ENCODE data around the gene DYNLT2. TPM values are rescaled to one million over a fixed set of nuclear protein-coding genes. Genes with fewer than 3 reads are reported as not detected.

DYNLT2 gene
- total RNA-seq, 4 donors from 2014 or later: 0.94 to 3.1 (median 1.4) TPM

GRCh38 chr6:169714595-169714994, 36.8 kb downstream of the DYNLT2 start:
- H3K9me3 ChIP-seq: no peaks in the 10 kb centered on the region
- peaks cover 9 to 90% (median 33%) of the 10 kb centered on the region in 3 donors for H3K36me3 ChIP-seq
- intact Hi-C loops (cut with DNase I): no loop called here
- no peak overlapping the region for H3K4me3 ChIP-seq
- TF ChIP-seq POLR2A (IDR thresholded peaks at IDR 0.05) (no peak), CTCF (IDR thresholded peaks at IDR 0.05) (no peak)
- no peaks in the 10 kb centered on the region for H3K27me3 ChIP-seq
- WGBS, 2 donors: 90 to 93% methylated on average over 9 of the region's 9 CpGs
- H3K4me1 ChIP-seq: peaks cover 0 to 8% (median 0%) of the 10 kb centered on the region in 3 donors
- DNase-seq: no peak
- H3K27ac ChIP-seq: no peak overlapping the region

GRCh38 chr6:169714178-169714577, 37.2 kb downstream of the DYNLT2 start:
- DNase-seq: no peak
- intact Hi-C loops (cut with DNase I): no loop called here
- Histone ChIP-seq H3K4me1 (peaks cover 0 to 12% (median 0%) of the 10 kb centered on the region in 3 donors), H3K36me3 (peaks cover 9 to 94% (median 33%) of the 10 kb centered on the region in 3 donors), H3K27ac (no peak overlapping the region), H3K9me3 (no peaks in the 10 kb centered on the region), H3K4me3 (no peak overlapping the region), H3K27me3 (no peaks in the 10 kb centered on the region)
- WGBS, 2 donors: 92% methylated on average over 2 of the region's 2 CpGs
- TF ChIP-seq POLR2A (IDR thresholded peaks at IDR 0.05) (no peak), CTCF (IDR thresholded peaks at IDR 0.05) (no peak)

GRCh38 chr6:169710009-169710408, 41.4 kb downstream of the DYNLT2 start:
- TF ChIP-seq POLR2A (IDR thresholded peaks at IDR 0.05): no peak
- no peak for TF ChIP-seq CTCF (IDR thresholded peaks at IDR 0.05)

GRCh38 chr6:169709293-169709692, 42.1 kb downstream of the DYNLT2 start:
- Histone ChIP-seq H3K9me3 (no peaks in the 10 kb centered on the region), H3K4me3 (no peak overlapping the region), H3K27ac (peak overlapping the region in 2 of 4 donors; percentile 40 to 41), H3K27me3 (no peaks in the 10 kb centered on the region), H3K36me3 (peaks cover 0 to 90% (median 13%) of the 10 kb centered on the region in 3 donors), H3K4me1 (peaks cover 3 to 28% (median 12%) of the 10 kb centered on the region in 3 donors)
- no peak for DNase-seq
- intact Hi-C loops (cut with DNase I): no loop called here
- TF ChIP-seq POLR2A (IDR thresholded peaks at IDR 0.05) (no peak), CTCF (IDR thresholded peaks at IDR 0.05) (no peak)

More at GRCh38 chr6:169710009-169710408, 41.4 kb downstream of the DYNLT2 start:
- 60 to 62% methylated on average over 3 of the region's 3 CpGs for WGBS, 2 donors
- no peaks in the 10 kb centered on the region for H3K9me3 ChIP-seq
- no peaks in the 10 kb centered on the region for H3K27me3 ChIP-seq
- peaks cover 0 to 21% (median 5%) of the 10 kb centered on the region in 3 donors for H3K4me1 ChIP-seq
- DNase-seq: no peak
- peaks cover 4 to 94% (median 20%) of the 10 kb centered on the region in 3 donors for H3K36me3 ChIP-seq
- no peak overlapping the region for H3K4me3 ChIP-seq
- intact Hi-C loops (cut with DNase I): no loop called here
- H3K27ac ChIP-seq: peak overlapping the region in 3 of 4 donors; percentile 19 to 46 (median 40)

- TF ChIP-seq CTCF (IDR thresholded peaks at IDR 0.05): no peak
- TF ChIP-seq POLR2A (IDR thresholded peaks at IDR 0.05): no peak
- Histone ChIP-seq H3K4me1 (peaks cover 13 to 43% (median 27%) of the 10 kb centered on the region in 3 donors), H3K36me3 (peaks cover 0 to 81% (median 5%) of the 10 kb centered on the region in 3 donors), H3K9me3 (no peaks in the 10 kb centered on the region), H3K27ac (no peak overlapping the region), H3K4me3 (no peak overlapping the region), H3K27me3 (no peaks in the 10 kb centered on the region)
- DNase-seq: no peak
- intact Hi-C loops (cut with DNase I): no loop called here
- WGBS, 2 donors: 89 to 100% methylated on average over 2 of the region's 2 CpGs
Measured at GRCh38 chr6:169707772-169708171, 43.6 kb downstream of the DYNLT2 start.

All from esophagus squamous epithelium (tissue), 5 donors.